ENCODE results near the gene PGM5.

Gene PGM5

GRCh38 chr9:68552700-68553476 is 196.5 kb downstream of the PGM5 start:
- no peak overlapping the region for H3K4me3 ChIP-seq (ENCODE audit: low read depth, low read length)
- DNase-seq (ENCODE audit: low read depth): peak; percentile 23

- H3K4me3 ChIP-seq (ENCODE audit: low read depth, low read length): no peak overlapping the region
- no peak for DNase-seq (ENCODE audit: low read depth)
Measured at GRCh38 chr9:68555437-68556150, 199.2 kb downstream of the PGM5 start.

DNA sequence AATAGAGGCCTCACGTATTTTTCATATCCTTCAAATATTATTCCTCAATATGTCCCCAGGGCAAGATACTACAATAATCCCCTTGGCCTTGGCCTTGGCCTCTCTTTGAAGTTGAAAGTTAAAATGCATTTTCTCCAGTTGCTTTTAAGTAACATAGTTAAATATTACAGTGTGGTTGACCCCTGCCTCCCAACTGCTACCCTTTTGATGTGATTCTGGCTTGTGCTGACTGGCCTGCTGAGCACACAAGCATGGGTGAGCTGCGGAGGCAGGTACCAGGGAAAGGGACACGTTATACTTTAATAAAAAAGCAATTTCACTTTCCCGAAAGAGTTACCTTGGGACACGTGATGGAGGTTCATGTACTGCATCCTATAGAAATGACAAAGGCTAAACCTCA is 202.1 kb downstream of the PGM5 start:
- no peak for DNase-seq (ENCODE audit: low read depth)
- no peak overlapping the region for H3K4me3 ChIP-seq (ENCODE audit: low read depth, low read length)

GRCh38 chr9:68560071-68560844 is 203.8 kb downstream of the PGM5 start:
- no peak for DNase-seq (ENCODE audit: low read depth)
- no peak overlapping the region for H3K4me3 ChIP-seq (ENCODE audit: low read depth, low read length)

GRCh38 chr9:68562461-68562860 is 206.1 kb downstream of the PGM5 start:
- no peak overlapping the region for H3K4me3 ChIP-seq (ENCODE audit: low read depth, low read length)
- no peak for DNase-seq (ENCODE audit: low read depth)

- no peak overlapping the region for H3K4me3 ChIP-seq (ENCODE audit: low read depth, low read length)
- DNase-seq (ENCODE audit: low read depth): no peak
Measured at GRCh38 chr9:68567565-68567964, 211.2 kb downstream of the PGM5 start.

DNA sequence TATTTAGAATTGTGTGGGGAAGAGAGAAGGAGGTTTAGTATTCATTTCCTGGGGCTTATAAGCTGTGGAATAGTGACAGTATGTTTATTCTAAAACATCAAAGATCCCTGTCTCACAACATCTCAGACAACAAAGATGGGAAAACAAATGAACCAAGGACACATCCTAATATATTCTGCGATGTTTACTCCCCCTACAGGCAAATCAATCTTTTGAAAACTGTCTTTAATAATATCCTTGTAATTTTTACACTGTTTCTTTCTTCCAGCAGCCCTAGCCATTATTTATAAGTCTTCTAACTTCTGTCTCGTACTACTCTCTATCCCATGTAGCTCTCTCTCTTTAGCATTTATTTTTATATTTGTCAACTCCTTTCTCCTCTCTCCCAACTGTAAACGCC is 217.7 kb downstream of the PGM5 start:
- no peak for DNase-seq (ENCODE audit: low read depth)
- H3K4me3 ChIP-seq (ENCODE audit: low read depth, low read length): no peak overlapping the region

DNA sequence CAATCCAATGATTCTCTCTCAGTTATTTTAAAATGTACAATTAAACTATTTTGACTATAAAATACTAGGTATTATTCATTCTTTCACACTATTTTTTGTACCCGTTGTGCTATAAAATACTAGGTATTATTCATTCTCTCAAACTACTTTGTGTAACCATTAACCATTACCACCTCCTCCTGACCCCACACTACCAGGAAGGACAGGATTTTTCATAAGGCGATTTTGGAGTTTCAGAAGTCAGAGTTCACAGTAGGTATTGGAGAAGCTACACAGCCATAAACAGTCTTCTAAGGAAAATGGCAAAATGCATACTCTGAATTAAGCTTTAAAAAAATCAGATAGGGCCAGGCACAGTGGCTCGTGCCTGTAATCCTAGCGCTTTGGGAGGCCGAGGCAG is 219.4 kb downstream of the PGM5 start:
- no peak overlapping the region for H3K4me3 ChIP-seq (ENCODE audit: low read depth, low read length)
- no peak for DNase-seq (ENCODE audit: low read depth)

DNA sequence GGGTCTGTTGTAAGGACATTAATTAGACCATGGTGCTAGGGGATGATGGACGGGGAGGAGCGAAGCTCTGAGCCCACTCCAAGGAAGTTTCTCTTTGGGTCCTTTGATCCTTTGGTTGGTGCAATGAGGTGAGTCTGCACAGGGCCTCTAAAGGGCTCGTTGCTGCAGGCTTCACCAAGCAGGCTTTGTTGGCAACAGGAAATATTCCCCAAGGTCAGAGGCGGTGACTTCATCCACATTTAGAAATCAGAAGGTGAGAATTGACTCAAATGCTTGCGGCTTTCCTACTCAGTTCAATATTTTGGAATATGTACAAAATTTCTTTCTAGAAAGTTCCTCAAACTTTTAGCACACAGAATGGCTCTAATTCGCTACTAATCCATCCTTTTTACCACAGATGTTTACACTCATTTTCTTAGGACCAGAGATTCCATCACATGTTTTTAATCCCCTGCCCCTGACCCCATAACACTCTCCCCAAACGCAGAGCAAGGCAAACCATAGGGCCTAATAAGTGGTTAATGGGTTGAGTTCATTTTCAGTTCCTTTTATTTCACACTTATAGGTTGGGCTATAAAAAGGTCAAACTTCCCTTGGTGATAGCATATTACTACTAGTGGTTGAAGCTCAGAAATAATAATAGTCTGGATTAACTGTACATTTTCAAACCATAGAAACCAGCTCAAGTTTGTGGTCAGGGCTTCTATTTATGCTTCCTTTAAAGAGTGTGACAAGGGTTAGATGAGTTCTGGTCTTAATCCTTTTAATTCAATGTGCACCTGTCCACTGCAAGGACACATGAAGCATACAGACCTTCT is 221.6 kb downstream of the PGM5 start:
- no peak for DNase-seq (ENCODE audit: low read depth)
- no peak overlapping the region for H3K4me3 ChIP-seq (ENCODE audit: low read depth, low read length)

Measured in skeletal muscle cell (primary cell).